ENCODE data around the gene TMEM185B. TPM values are rescaled to one million over a fixed set of nuclear protein-coding genes. Genes with fewer than 3 reads are reported as not detected.
"Not testable (repeated sequence)": the region's sequence is repeated elsewhere in the genome, so short reads cannot be mapped to it uniquely, and the experiment has no call there.

The TMEM185B gene
- total RNA-seq, 2 donors from 2014 or later: 24.0 to 36.0 TPM

- TF ChIP-seq CTCF (IDR thresholded peaks at IDR 0.05): no peak
- no peaks in the 10 kb centered on the region for H3K27me3 ChIP-seq (replicated peaks; ENCODE audit: insufficient read depth)
- no peaks in the 10 kb centered on the region for H3K9me3 ChIP-seq
- H3K36me3 ChIP-seq: no peaks in the 10 kb centered on the region
- ATAC-seq (ENCODE audit: insufficient number of reproducible peaks, low FRiP score, low read depth) (no peak), DNase-seq (ENCODE audit: low spot score) (no peak)
- no peak overlapping the region for H3K27ac ChIP-seq
- H3K4me1 ChIP-seq (ENCODE audit: control insufficient read depth in 1 of 2, low read depth in 2 of 2): peaks cover 0 to 7% of the 10 kb centered on the region in 2 donors
- no peak overlapping the region for H3K4me3 ChIP-seq
Observed at GRCh38 chr2:120204417-120204816, 18.8 kb downstream of the TMEM185B start.

- DNase-seq (ENCODE audit: low spot score): no peak
- H3K36me3 ChIP-seq: no peaks in the 10 kb centered on the region
- no peak for TF ChIP-seq CTCF (IDR thresholded peaks at IDR 0.05)
Observed at GRCh38 chr2:120204022-120204405, 19.2 kb downstream of the TMEM185B start.

GRCh38 chr2:120203251-120204021 is 19.8 kb downstream of the TMEM185B start:
- Histone ChIP-seq H3K27me3 (replicated peaks; ENCODE audit: insufficient read depth) (no peaks in the 10 kb centered on the region), H3K27ac (no peak overlapping the region), H3K9me3 (no peaks in the 10 kb centered on the region), H3K4me1 (ENCODE audit: control insufficient read depth in 1 of 2, low read depth in 2 of 2) (peaks cover 0 to 7% of the 10 kb centered on the region in 2 donors), H3K4me3 (no peak overlapping the region), H3K36me3 (no peaks in the 10 kb centered on the region)
- DNase-seq (ENCODE audit: low spot score) (no peak), ATAC-seq (ENCODE audit: insufficient number of reproducible peaks, low FRiP score, low read depth) (no peak)
- TF ChIP-seq CTCF (IDR thresholded peaks at IDR 0.05): no peak

More at GRCh38 chr2:120204022-120204405, 19.2 kb downstream of the TMEM185B start:
- ATAC-seq (ENCODE audit: insufficient number of reproducible peaks, low FRiP score, low read depth): no peak
- Histone ChIP-seq H3K27me3 (replicated peaks; ENCODE audit: insufficient read depth) (no peaks in the 10 kb centered on the region), H3K4me3 (no peak overlapping the region), H3K27ac (no peak overlapping the region), H3K4me1 (ENCODE audit: control insufficient read depth in 1 of 2, low read depth in 2 of 2) (peaks cover 0 to 7% of the 10 kb centered on the region in 2 donors), H3K9me3 (no peaks in the 10 kb centered on the region)

GRCh38 chr2:120199817-120200459 is 23.3 kb downstream of the TMEM185B start:
- DNase-seq (ENCODE audit: low spot score); H3K36me3 ChIP-seq; H3K27me3 ChIP-seq (replicated peaks; ENCODE audit: insufficient read depth); H3K4me3 ChIP-seq; ATAC-seq (ENCODE audit: insufficient number of reproducible peaks, low FRiP score, low read depth); H3K4me1 ChIP-seq (ENCODE audit: control insufficient read depth in 1 of 2, low read depth in 2 of 2); H3K27ac ChIP-seq; H3K9me3 ChIP-seq: not testable (repeated sequence)

GRCh38 chr2:120195553-120195952 is 27.6 kb downstream of the TMEM185B start:
- ATAC-seq (ENCODE audit: insufficient number of reproducible peaks, low FRiP score, low read depth): no peak
- Histone ChIP-seq H3K27ac (no peak overlapping the region), H3K4me3 (no peak overlapping the region), H3K9me3 (peaks cover 9% of the 10 kb centered on the region), H3K36me3 (no peaks in the 10 kb centered on the region), H3K27me3 (replicated peaks; ENCODE audit: insufficient read depth) (no peaks in the 10 kb centered on the region), H3K4me1 (ENCODE audit: control insufficient read depth in 1 of 2, low read depth in 2 of 2) (no peaks in the 10 kb centered on the region)
- TF ChIP-seq CTCF (IDR thresholded peaks at IDR 0.05): no peak
- no peak for DNase-seq (ENCODE audit: low spot score)
